ENCODE results near the gene PTPRCAP. TPM values are rescaled to one million over a fixed set of nuclear protein-coding genes. Genes with fewer than 3 reads are reported as not detected.

The PTPRCAP gene, protein sequence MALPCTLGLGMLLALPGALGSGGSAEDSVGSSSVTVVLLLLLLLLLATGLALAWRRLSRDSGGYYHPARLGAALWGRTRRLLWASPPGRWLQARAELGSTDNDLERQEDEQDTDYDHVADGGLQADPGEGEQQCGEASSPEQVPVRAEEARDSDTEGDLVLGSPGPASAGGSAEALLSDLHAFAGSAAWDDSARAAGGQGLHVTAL
- 0.33 TPM in 1 of 2 replicates, not detected in the other for total RNA-seq

DNA sequence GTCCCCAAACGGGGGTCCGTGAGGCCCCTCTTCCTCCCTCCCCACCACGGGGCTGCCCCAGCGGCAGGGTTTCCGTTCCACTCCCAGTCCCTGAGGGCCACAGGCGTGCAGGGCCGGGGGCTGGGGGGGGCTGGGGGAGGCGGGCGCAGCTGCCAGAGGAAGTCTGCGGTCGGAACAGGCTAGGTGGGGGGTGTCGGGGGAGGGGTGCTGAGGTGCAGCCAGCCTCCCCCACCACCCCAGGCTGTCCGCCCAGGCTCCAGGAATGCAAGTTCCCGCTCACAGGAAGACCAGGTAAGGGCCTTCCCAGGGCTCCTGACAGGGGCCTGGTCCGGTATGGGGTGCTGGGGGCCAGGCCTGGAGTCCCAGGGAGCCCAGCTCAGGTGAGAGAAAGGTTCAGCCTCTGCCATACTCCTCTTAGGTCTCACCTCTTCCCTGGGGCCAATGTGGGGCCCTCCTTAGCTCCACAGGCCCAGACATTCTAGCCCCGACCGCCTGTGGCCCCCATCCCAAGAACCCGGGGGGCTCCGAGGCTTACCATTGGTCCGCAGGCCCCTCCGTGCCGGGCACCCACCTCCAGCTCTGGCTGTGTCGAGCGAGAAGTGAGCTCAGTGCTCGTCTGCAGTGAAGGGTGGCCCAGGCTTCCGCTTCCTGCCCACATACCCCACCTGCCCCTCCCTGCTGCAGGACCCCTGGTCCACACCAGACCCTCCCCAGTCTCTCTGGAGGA, at the start of gene PTPRCAP:
PTPRCAP (minus strand) TSS at position 601 of the 727 bp plus-strand sequence; CDS start at position 538, 63 bp downstream.

DNA sequence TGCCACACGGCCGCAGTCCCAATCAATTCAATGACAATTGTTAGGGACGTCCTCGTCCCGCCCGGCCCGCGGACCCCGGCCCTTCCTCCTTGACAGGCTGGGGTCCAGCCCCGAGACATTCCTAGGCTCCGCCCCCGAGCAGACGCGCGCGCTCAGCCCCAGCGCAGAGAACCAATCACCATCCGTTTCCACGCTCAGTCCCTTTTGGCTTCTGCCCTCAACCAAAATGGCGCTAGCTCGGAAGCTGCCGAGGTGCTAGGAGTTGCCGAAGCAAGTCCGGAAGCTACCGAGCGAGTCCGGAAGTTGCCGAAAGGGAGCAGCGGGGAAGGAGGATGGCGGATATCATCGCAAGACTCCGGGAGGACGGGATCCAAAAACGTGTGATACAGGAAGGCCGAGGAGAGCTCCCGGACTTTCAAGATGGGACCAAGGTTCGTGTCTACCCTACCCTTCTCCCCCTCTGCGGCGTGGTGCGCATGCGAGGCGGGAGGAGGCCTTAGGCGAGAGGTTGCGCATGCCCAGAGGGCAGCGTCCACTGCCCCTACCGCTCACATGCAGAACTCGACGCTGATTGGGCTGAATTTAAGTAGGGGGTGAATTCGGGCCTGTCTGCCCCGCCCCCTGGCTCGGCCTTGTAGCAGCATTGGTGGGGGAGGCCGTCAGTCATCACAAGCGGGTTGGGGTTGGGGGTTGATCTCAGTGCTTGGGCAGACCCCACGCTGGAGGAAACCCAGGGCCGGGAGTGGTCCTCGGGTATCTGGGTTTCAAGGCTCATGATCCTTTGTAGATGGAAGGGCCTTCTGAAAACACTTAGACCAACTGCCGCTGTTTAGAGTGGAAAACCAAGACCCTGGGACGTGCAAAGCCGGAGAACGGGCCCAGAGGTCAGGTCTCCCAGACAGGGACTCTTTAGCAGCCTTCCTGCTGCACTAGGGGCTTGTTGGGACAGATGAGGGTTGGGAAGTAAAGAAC, 45.6 kb upstream of the PTPRCAP start, which contains the start of gene AIP:
AIP (plus strand) TSS at position 200 of the 972 bp plus-strand sequence; CDS start at position 333, 133 bp downstream.

DNA sequence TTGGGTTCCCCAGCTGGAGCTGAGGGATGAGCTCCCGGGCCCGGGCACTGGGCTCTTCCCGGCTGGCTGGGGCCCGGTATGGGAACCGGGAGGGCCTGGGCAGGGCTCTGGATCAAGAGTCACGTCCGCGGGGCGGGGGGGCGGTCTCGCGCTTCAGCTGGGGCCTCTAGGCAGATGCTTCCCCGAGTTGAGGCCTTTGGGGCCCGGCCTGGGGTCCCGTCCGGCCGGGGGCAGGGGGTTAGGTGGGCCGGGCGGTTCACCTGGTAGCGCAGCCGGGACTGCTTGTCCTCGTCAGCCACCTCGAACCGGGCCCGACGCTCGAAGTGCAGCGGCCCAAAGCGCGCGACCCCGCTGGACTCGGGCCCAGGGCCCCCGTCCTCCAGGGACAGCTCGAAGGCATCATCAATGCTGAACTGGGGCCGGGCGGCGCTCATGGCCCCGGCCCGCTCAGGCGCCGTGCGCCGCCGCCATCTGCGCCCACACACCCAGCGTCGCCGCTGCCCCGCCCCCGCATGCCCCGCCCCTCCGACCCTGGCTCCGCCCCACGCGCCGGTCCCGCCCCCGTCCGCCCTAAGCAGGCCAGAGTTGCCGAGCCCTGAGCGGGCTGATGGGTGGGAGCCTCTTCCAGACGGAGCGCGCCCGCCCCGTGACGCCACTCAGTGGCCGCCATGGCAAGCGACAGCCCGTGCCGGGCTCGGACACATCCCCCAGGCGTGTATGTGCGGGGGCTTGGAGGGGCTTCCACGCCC, 31.5 kb upstream of the PTPRCAP start, which contains the start of gene TMEM134:
TMEM134 (minus strand) TSS at position 493 of the 749 bp plus-strand sequence; CDS start at position 434, 59 bp downstream.

DNA sequence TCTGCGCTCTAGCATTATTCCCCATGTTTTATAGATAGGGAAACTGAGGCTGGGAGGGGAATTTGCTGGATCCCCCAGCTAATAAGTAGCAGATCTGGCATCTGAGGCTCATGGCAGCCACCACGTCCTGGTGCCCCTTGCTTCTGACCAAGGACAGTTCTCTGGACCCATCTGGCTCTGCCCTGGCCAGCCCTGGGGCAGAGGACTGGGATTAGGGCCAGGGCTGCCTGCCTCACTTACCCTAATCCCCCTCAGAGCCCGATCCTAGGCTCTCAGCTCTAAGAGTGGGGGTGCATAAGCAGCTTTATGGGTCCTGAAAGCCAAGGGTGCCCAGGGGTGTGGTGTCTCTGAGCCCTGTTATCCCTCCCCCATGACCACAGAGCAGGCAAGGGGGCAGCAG, 17.6 kb upstream of the PTPRCAP start, which contains the start of gene CABP4:
CABP4 (plus strand) TSS at position 301 of the 400 bp plus-strand sequence; CDS start at position 371, 70 bp downstream.

DNA sequence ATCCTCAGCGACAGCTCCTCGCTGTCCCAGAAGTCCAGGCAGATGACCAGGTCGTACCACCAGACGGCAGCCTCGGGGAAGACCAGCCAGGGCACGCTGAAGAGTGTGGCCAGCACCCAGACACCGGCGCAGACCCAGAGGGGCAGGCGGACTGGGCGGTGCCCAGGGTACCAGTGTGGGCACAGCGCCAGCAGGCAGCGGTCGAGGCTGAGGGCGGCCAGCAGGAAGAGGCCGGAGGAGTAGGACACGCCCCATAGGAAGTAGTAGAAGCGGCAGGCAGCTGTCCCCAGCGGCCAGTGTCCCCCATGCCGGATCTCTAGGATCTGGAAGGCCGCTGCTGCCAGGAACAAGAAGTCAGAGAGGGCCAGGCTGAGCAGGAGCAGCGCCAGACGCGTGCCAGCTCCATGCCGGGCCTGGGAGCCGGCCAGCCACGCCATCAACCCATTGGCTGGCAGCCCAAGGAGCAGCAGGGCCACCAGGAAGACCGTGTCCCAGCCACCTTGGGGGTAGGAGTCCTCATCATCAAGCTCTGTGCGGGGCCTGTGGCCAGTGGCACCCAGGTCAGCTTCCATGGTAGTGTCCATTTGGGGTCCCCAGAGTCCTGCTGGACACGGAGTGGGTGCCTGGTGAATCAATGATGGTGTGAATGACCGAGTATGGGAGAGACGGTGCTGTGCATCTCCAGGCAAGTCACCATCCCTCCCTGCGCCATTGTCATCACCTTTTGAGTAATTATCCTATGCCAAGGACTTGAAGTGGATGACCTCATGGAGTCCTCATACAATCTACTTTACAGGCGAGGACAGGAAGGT, 14.9 kb upstream of the PTPRCAP start, which contains the start of gene GPR152:
GPR152 (minus strand) TSS at position 589 of the 812 bp plus-strand sequence; CDS start at position 584, 5 bp downstream.

DNA sequence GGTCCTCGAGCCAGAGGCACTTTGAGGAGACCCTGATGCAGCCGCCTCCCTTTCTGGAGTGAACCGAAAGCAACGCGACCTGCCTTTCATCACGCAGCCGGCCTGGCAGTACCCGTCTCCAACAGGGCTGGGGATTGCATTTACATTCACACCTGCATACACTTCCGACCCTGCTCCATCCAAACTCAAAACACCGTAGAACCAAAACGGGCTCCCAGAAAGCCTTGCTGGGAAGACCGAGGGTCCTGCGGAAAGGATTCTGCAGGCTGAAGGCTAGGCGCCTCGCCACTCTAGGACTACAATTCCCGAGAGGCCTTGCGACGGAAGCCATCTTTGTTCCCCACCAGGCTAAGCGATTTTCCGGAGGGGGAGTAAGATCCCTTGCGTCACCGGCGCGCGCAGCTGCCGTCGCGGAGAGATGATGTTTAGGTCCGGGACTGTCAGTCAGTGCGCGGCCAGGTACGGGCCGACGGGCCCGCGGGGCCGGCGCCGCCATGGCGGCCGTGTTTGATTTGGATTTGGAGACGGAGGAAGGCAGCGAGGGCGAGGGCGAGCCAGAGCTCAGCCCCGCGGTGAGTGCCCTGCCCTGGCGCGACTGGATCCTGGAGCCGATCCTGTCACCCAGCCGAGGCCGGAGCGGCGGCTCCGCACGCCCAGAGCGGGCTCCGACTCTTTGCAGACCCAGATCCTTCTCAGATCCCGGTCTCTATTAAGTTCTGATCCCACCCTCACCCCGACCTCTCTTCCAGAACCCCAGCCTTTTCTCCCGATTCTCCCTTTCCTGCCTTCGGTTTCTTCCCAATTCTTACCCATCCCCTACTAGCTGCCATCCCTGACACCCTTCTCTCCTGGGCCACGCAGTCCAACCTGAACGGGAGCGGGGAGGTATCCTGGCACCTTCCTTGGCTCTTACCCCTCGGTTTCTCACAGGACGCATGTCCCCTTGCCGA, 9.2 kb downstream of the PTPRCAP start, which contains the start of gene RPS6KB2:
RPS6KB2 (plus strand) TSS at position 443 of the 950 bp plus-strand sequence; CDS start at position 495, 52 bp downstream.

DNA sequence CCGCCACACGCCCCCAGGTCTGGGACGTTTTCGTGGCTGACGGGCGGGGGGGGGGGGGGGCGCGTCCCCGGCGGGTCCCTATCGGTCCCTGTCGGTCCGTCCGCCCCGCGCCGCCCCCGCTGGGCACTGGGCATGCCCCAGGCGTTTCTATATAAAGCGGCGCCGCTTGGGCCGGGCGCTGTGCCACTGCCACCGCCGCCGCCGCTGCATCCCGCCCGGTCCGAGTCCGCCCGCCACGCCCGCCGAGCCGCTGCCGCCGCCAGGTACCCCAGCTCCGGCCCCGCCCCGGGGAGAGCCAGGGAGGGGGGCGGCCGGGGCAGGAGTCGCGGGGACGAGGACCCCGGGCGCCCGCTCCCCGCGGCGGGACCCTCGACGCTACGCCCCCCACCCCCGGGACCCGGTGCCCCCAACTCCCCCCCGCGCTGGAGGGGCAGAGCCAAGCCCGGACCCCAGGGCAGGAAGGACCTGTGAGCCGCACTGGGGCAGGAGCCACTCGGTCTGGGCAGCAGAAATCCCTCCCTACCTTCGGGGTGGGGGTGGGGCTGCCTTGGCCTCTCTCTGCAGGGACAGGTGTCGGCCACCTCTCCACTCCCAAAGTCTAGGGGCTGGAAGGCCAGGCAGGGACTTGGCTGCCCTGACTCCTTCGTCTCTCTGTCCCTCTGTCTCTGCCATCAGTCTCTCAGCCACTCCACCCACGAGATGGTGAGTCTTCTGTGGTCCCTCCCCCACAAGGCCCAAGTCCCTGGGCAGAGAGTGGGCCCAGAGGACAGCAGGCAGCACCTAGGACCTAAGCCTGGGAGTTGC, 21.8 kb downstream of the PTPRCAP start, which contains the start of gene CARNS1:
CARNS1 (plus strand) TSS at position 178 of the 804 bp plus-strand sequence; CDS start at position 700, 522 bp downstream.

DNA sequence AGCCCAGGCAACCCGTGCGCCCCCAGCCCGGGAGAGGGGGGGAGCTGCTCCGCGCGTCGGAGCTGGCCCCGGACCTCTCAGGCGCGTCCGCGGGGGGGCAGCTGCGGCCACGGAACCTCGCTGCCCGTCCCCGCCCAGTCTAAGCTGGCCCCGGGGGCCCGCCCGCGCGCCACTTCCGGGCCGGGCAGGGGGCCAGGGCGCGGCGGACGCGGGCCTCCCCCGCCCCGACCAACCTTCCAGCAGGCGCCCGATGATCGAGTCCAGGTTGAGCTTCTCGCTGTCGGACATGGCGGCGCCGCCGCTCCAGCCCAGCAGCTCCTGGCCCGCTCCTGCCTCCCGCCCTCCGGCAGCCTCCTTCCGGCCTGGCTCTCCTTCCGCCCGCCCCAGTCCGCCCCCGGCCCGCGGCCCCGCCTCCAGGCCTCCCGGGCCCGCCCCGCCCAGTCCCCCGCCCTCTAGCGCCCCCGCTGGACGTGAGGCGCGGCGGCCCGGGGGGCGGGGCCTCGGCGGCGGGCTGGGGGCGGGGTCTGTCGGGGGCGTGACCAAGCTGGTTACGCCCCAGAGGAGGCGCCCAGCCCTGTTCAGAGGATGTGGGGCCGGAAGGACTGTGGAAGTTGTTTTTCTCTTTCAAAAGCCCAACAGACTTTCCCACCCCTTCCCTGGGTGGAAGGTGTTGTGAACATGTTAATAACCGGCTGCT, 35.8 kb downstream of the PTPRCAP start, which contains the start of gene PPP1CA:
PPP1CA (minus strand) TSS at position 364 of the 697 bp plus-strand sequence; CDS start at position 288, 76 bp downstream.

DNA sequence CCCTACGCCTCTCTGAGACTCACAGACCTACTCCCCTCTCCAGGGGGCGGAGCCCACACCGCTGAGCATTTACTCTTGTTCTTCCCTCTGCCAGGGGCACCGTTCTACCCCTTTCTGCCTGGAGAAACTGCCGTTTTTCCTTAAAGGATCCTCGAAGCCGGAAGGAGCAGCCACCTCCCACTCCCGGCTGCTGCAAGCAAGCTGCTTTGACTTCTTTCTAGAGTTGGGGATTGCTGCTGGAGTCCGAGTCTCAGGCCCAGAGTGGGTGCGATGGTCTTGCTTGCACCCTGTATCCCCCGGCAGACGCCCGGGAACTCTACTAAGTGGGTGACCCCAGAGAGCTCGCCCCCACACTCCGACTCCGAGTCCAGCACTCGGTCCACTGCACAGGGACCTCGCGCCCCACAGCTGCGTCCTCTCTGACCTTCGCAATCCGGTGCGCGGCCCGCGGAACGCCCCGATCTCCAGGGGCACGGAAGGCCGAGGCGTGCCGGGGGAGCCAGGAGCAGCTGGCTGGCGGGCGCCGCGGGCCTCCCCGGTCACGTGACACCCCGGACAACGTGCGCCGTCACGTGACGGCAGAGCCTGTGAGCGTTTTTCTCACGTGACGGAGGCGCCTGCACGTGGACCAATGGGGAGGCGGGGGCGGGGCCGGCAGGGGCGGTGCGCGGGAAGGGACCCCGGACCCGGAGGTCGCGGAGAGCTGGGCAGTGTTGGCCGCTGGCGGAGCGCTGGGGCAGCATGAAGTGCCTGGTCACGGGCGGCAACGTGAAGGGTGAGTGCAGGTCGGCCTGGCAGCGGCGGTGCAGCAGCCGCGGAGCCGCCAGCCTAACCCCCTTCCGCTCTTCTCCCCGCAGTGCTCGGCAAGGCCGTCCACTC, 45.9 kb downstream of the PTPRCAP start, which contains the start of gene RAD9A:
RAD9A (plus strand) TSS at position 683 of the 879 bp plus-strand sequence; CDS start at position 742, 59 bp downstream.

Other genes starting within 250 kb of the PTPRCAP start
- 64.9 and 65.5 TPM in 2 replicates for gene GRK2, start 171.2 kb downstream of the PTPRCAP start, total RNA-seq
- 42.7 and 47.8 TPM in 2 replicates for gene ANKRD13D, start 148.4 kb downstream of the PTPRCAP start, total RNA-seq
- 79.6 and 98.2 TPM in 2 replicates for gene SSH3, start 134.2 kb downstream of the PTPRCAP start, total RNA-seq
- gene POLD4, start 84.1 kb downstream of the PTPRCAP start, total RNA-seq, result 124 and 172 TPM in 2 replicates
- 6.1 and 8.5 TPM in 2 replicates for gene CLCF1, start 64.1 kb downstream of the PTPRCAP start, total RNA-seq
- gene RAD9A, start 45.7 kb downstream of the PTPRCAP start, total RNA-seq, result 15.8 and 16.1 TPM in 2 replicates
- 245 and 263 TPM in 2 replicates for gene PPP1CA, start 35.8 kb downstream of the PTPRCAP start, total RNA-seq
- not detected in 2 replicates for gene TBC1D10C, start 33.6 kb downstream of the PTPRCAP start, total RNA-seq
- 0.07 TPM in 1 of 2 replicates, not detected in the other for gene CARNS1, start 22.0 kb downstream of the PTPRCAP start, total RNA-seq
- gene RPS6KB2, start 9.2 kb downstream of the PTPRCAP start, total RNA-seq, result 79.5 and 85.2 TPM in 2 replicates
- 70.7 and 81.5 TPM in 2 replicates for gene CORO1B, start 5.8 kb upstream of the PTPRCAP start, total RNA-seq
- not detected in 2 replicates for gene GPR152, start 15.0 kb upstream of the PTPRCAP start, total RNA-seq
- gene CABP4, start 17.7 kb upstream of the PTPRCAP start, total RNA-seq, result not detected in 2 replicates
- 86.5 and 87.6 TPM in 2 replicates for gene TMEM134, start 31.6 kb upstream of the PTPRCAP start, total RNA-seq
- gene AIP, start 45.3 kb upstream of the PTPRCAP start, total RNA-seq, result 56.6 and 63.5 TPM in 2 replicates
- 43.8 and 49.0 TPM in 2 replicates for gene PITPNM1, start 67.7 kb upstream of the PTPRCAP start, total RNA-seq
- 45.8 and 61.4 TPM in 2 replicates for gene CDK2AP2, start 70.5 kb upstream of the PTPRCAP start, total RNA-seq
- not detected in 2 replicates for gene CABP2, start 85.8 kb upstream of the PTPRCAP start, total RNA-seq
- 3,208 and 4,619 TPM in 2 replicates for gene GSTP1, start 146.1 kb upstream of the PTPRCAP start, total RNA-seq
- gene NDUFV1, start 169.3 kb upstream of the PTPRCAP start, total RNA-seq, result 254 and 281 TPM in 2 replicates
- gene NUDT8, start 192.3 kb upstream of the PTPRCAP start, total RNA-seq, result 18.3 and 21.0 TPM in 2 replicates
- not detected in 2 replicates for gene TBX10, start 202.1 kb upstream of the PTPRCAP start, total RNA-seq
- not detected in 2 replicates for gene ACY3, start 213.0 kb upstream of the PTPRCAP start, total RNA-seq
- 43.2 and 65.4 TPM in 2 replicates for gene ALDH3B2, start 236.9 kb upstream of the PTPRCAP start, total RNA-seq

Data from airway epithelial cell (primary cell).